Stimulated activated CD8-positive, alpha-beta memory T cell treated with anti-CD3 and anti-CD28 coated beads, Interleukin-4, amount 100 ng/mL, for 1 hour (primary cell): Measurements from ENCODE around the gene IMPDH1.

Experiments used
- DNase-seq, 2 donors: peaks; one replicate each; pipeline ENCODE4 v3.0.0-alpha.2; 2020; ENCODE audit warnings: low read depth in 2 of 2, low spot score in 1 of 2

The IMPDH1 gene

GRCh38 chr7:128434413-128435326 is 24.9 kb upstream of the IMPDH1 start:
- no peak for DNase-seq

DNA sequence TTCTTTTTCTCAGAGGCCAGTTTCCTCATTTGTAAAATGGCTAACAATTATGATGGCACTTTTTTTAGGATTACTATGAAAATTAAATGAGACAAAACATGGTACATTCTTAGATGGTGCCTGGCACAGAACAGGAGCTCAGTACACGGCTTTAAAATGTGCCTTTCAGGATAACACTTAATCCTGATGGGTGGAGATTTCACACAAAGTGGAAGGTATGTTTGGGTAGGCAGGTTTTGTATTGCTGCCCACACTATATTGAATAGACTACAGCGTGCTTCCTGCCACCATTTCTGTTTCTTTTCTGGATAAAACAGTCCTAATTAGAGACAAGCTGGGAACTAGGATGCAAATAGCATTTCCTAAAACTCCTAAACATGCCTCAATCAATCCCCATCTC is 22.0 kb upstream of the IMPDH1 start:
- DNase-seq, result no peak

DNA sequence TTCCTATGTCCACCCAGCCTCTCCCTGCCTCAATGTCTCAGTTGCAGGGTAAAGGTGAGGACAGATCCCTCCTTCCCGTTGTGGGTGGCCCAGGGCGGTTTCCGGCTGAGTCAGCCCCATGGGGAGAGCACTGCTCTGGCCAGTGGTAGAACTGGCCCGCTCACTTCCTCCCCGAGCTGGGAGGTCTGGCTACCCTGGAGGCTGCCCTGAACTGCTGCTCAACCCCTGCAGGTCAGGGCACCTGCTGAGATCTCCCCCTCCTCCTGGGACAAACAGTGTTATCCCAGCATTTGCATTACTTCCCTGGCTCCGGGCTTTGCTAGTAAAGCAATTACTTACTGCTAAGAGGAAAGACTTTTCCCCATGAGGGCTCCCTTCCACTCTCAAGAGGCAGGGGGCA is 21.4 kb upstream of the IMPDH1 start:
- DNase-seq, result no peak

DNA sequence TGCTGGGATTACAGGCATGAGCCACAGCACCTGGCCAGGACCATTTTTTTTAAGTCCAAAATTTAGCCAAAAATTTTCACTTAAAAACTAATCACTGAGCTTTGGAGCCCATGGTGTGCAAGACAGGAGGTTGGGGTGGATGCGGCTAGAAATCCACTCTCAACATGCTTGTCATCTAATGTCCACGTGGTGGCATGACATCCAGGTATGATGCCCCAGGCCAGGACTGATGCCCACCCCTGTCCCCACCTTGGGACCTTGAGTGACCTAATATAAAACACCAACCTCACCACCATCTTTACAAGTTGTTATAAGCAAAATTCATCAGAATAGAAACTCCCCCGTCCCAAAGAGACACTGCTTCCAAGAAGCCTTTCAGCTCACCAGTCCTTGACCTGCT is 20.4 kb upstream of the IMPDH1 start:
- no peak for DNase-seq

DNA sequence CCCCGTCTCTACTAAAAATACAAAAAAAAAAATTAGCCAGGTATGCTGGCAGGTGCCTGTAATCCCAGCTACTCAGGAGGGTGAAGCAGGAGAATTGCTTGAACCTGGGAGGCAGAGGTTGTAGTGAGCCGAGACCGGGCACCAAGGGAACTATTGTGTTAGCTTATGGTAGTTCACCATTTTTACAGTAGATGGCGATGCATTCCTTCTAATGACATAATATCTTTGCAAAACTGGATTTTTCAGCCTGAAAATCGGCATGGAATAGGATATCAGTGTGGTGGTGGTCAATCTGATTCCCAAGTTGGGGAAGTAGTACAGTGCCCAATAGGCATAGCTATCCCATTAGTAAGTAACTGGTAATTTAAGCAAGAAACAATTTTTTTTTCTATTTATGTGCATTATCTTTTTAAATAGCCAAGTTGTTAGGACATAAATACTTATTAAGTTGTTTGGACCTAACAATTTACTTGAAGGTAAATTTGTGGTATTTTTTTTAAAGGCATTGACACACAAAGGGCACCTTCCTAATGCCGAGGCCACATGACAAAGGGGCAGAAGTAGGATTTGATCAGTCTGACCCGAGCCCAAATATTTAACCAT is 17.6 kb upstream of the IMPDH1 start:
- no peak for DNase-seq

DNA sequence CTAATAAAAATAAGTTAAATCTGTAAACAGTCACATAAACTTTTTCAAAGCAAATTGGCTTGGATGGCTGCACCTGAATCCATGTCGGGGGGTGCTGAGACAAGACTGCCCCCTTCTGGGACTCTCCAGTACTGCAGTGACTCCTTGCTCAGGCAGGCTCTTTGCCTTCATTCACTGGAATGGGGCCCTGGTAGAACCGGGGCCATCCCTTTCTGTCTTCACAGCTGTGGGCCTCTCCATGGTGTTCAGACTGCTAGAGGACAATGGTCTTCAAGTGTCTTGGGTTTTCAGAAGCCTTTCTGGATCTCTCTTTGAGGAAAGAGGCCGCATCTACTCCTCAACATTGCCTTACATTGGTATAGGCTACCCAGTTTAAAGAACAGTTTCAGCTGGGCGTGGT is 16.1 kb upstream of the IMPDH1 start:
- DNase-seq, result peak in 1 of 2 donors; percentile 73

GRCh38 chr7:128424686-128425275 is 15.0 kb upstream of the IMPDH1 start:
- DNase-seq, result no peak

- DNase-seq, result no peak
These were observed 13.1 kb upstream of the IMPDH1 start for GRCh38 chr7:128422842-128423241.

GRCh38 chr7:128422037-128422436 is 12.3 kb upstream of the IMPDH1 start:
- no peak for DNase-seq

GRCh38 chr7:128421384-128421783 is 11.6 kb upstream of the IMPDH1 start:
- no peak for DNase-seq

- DNase-seq, result no peak
These were observed 11.0 kb upstream of the IMPDH1 start for GRCh38 chr7:128420773-128421172.

GRCh38 chr7:128419257-128419656 is 9.5 kb upstream of the IMPDH1 start:
- no peak for DNase-seq

DNA sequence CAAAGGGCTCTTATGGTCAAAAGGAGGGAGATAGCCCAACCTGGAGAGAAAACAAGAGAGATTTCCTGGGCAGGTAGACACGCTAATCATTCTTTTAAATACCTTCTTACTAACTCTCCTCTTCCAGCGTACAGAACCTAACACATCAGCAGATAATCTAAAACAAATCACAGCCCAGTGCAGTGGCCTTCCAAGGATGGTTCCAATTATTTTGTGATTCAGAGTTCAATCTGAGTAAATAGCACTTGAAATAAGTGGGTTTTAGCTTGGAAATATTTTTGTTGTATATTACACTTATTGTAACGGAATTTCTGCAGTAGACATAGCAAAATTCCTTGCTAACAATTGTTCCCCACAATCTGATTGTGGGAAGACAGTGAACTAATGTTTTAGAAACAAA is 7.3 kb upstream of the IMPDH1 start:
- DNase-seq, result no peak

GRCh38 chr7:128415217-128415785 is 5.5 kb upstream of the IMPDH1 start:
- DNase-seq, result no peak

GRCh38 chr7:128410451-128410753 is 620 bp upstream of the IMPDH1 start:
- DNase-seq, result no peak

DNA sequence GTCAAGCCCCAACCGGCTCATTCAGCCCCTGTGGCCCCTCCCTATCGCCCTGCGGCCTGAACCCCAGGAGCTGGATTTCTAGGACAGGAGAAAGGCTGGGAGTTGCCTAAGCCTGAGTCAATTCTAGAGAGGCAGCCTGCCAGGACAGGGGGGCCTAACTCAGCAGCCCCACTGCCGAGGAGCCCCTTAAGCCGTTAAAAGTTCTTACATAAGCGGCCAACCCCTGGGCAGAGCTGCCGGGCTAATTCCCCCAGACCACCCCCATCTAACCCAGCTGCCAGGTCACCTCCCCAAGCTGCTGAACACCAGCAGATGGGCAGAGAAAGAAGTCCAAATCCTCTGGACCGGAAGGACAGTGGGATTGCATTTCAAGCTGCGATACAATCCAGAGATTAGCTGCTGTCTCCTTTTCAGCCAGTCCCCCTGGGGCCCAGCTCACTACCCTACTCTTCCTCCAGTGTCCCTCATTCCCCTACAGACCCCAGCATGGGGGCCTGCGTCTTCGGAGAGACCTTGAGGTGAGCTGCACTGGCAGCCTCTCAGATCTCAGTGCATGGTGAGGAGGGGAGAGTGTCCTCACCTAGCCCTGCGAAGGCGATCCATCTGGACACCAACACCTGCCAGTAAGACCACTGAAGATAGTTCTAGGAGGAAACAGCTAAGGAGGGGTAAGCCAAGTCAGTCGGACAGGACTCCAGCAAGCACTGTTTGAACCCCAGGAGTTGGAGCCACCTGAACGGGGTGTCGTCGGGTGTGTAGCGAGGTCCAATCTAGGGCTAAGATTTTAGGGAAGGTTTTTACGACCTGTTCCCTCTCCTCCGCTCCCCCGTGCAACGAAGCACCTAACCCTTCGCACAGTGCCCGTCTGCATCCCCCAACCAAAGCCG is 830 bp downstream of the IMPDH1 start:
- DNase-seq, result no peak

GRCh38 chr7:128407751-128408708 is 1.8 kb downstream of the IMPDH1 start:
- DNase-seq, result no peak

- no peak for DNase-seq
These were observed 2.6 kb downstream of the IMPDH1 start for GRCh38 chr7:128407233-128407589.

DNA sequence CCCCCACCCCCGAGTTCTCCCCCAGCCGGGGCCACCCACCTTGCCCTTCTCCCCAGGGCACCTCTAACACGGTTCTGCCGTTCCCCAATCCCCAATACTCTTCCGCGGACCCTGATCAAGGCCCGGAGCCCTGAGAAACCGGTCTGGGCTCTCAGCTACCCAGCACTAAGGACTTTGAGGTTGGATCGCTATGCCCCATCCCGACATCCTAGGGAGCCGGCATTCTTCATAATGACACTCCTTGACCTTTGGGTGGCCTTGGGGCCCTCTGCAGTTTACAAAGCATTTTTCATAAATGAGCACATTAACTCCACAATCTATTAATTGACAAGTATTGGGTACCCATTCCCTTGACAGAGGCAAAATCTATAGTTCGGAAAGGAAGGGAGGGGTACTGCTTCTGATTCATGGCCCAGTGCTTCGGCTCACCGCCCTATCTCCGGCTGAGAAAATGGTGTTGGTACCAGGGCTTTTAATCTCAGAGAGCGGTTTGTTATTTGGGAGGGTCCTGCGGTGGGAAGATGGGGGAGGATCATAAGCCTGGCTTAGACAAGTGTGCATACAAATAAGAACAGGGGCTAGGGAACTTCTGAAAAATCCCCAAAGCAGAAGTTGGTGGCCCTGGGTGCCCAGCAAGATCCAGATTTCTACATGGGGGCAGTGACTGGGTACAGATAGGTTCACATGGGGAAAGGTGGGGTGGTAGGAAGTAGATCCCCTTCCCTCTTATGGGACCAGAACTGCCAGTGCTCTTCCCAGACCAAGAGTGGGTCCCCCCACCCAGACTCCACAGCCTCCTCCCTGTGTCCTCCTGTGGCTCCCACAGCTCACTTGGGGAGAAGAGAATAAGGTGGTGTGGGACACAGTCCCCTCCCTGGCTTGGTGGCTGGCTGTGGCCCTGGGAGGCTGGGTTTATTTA is 3.2 kb downstream of the IMPDH1 start:
- no peak for DNase-seq
